Eye (tissue), 1 donor: Measurements from ENCODE around the gene PAPSS2.
A peak's percentile ranks its signal among the peaks of the same experiment; 100 is the strongest.
"Not testable (repeated sequence)": the region's sequence is repeated elsewhere in the genome, so short reads cannot be mapped to it uniquely, and the experiment has no call there.

Experiments
- DNase-seq: peaks from one replicate; pipeline ENCODE4 v3.0.0-alpha.2; 2015

The PAPSS2 gene

DNA sequence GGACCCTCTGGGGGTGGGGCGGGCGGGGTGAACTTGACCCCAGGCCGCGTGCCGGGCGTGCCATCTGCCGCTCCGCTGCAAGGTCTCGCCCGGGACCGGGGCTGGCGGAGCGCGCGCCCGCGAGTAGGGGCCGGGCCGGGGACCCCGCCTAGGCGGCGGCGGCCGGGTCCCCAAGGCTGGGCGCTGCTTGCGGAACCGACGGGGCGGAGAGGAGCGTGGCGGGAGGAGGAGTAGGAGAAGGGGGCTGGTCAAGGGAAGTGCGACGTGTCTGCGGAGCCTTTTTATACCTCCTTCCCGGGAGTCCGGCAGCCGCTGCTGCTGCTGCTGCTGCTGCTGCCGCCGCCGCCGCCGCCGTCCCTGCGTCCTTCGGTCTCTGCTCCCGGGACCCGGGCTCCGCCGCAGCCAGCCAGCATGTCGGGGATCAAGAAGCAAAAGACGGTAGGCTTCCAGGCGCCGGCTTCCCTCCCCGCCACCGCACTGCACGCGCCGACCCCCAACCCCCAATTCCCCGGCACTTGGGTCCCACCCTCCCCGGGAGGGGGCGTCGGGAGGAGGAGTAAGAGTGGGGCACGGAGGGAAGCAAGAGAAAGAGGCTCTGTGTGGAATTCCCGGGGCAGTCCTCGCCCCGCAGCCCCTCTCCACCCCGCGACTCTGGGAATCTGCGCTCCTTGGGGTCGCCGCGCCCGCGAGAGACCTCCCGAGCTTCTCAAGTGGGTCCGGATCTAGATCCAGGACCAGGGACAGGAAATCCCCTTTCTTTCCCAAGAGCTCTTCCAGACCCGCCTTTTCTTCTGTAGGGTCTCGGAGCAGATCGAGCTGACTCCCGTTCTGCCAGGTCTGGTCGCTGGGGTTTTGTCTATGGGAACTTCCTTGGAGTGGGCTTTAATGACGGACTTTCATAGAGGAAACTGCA, at the start of gene PAPSS2:
Gene PAPSS2 (plus strand): TSS at position 308 of the 913 bp plus-strand sequence. CDS start 104 bp downstream, at position 412.
- peak; percentile 86 for DNase-seq

DNA sequence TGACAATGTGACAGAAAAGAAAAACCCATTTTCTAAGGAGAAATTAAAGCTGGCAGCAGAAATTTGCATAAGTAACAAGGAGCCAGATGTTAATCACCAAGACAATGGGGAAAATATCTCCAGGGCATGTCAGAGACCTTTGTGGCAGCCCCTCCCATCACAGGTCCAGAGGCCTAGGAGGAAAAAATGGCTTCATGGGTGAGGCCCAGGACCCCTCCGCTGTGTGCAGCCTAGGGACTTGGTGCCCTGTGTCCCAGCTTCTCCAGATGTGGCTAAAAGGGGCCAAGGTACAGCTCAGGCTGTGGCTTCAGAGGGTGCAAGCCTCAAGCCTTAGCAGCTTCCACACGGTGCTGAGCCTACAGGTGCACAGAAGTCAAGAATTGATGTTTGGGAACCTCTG, 48.3 kb upstream of the PAPSS2 start:
- DNase-seq, result not testable (repeated sequence)

DNA sequence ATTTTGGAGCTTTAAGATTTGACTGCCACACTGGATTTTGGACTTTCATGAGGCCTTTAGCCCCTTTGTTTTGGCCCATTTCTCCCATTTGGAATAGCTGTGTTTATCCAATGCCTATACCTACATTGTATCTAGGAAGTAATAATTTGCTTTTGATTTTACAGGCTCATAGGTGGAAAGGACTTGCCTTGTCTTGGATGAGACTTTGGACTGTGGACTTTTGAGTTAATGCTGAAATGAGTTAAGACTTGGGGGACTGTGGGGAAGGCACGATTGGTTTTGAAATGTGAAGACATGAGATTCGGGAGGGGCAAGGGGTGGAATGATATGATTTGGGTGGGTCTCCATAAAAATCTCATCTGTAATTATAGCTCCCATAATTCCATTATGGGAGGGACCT, 47.6 kb upstream of the PAPSS2 start:
- no peak for DNase-seq

DNA sequence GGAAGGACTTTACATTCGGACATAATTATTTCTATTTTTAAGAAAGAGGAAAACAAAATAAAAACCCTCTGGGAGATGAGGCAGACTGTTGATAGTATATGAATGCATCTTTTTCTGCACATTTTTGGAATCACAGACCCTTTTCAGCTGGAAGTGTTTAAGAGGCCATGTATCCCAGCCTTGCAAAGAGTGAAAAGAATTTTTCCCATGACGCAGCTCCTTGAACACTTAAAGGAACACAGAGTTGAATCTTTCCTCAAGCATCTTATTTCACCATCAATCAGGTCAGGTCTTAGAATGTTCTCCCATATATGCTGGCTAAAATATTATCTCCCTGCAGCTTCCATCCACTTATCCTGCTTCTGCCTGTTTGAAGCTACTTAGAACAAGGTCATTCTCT, 45.9 kb upstream of the PAPSS2 start:
- peak; percentile 31 for DNase-seq

DNA sequence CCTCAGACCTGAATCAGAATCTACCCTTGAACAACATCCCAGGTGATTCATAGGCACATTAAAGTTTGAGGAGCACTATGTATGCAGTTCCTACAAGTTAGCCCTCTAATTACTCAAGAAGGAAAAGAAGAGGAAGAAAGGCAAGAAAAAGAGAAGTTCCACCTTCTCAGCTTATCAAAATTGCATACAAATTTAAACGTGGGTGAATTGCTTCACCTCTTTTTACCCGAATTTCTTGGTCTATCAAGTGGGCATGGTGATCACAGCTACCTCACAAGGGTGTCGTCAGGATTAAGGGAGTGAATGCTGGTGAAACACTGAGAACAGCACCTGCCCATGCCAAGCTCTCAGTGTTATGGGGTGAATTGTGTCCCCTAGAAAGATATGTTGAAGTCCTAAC, 43.8 kb upstream of the PAPSS2 start:
- no peak for DNase-seq

DNA sequence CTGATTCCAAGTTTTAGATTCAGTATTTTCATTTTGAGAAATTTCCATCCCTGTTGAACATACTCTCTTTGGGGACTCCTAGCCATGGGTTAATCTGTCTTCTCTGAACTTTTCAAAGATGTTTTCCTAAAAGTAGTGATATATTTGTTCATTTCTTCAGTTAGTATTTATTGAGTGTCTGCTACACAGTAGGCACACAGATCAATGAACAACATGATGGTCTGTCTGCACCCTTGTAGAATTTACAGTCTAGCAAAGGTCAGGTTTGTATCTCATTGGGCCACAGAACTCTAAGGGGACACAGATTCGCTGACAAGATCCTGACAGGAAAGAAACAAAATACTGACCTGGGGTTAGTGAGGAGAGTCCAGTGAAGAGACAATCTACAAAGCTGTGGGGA, 42.2 kb upstream of the PAPSS2 start:
- no peak for DNase-seq

DNA sequence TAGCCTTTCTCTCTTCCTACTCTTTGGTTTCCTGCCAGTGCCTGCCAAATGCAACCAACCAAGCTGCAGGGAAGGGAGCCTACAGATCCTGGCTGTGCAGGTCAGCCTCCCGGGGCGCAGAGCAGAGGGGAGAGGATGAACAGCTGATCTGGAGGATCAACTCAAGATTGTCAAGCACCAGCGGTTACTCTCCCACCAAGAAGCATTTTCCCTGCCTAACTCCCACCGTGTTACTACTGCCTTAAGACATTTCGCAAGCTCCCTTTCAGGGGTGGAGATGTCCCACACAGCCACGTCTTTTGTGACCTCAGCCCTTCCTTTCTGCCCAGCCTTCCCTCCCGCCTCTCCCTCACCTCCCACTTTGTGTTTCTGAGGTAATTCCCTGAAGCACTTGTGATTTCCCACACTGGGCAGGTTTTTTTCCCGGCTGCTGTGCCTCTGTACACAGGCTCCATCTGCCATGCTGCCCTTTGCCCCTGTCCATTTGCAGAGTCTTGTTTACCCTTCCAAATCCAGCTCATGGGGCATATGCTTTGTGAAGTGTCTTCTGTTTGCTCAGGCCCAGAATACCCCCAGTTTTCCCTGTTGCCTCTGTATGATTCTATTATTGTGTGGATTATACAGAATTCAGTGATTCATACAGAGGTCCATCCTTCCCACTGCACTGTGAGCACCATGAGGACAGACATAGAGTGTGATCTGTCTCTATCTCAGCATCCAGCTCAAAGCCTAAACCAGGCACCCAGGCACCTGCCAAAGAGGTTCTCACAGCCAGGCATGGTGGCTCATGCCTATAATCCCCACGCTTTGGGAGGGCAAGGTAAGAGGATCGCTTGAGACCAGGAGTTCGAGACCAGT, 40.9 kb upstream of the PAPSS2 start:
- no peak for DNase-seq

DNA sequence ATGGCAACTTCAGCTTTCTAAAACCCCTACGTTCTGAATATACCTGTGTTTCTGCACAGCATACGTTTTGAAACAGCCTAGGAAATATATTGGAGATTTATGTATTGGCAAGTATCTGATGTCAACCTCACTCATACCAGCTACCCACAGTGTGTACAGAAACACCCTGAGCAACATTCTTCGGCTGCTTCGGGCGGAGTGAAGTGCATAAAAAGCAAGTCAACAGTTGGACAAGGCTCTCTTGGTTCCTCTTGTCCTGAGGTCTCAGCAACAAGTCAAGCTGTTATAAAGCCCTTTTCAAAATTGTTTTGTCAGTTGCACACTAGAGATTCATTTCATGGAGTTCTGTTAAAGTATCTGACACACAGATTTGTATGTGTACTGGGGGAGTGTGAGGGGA, 40.0 kb upstream of the PAPSS2 start:
- DNase-seq, result no peak

DNA sequence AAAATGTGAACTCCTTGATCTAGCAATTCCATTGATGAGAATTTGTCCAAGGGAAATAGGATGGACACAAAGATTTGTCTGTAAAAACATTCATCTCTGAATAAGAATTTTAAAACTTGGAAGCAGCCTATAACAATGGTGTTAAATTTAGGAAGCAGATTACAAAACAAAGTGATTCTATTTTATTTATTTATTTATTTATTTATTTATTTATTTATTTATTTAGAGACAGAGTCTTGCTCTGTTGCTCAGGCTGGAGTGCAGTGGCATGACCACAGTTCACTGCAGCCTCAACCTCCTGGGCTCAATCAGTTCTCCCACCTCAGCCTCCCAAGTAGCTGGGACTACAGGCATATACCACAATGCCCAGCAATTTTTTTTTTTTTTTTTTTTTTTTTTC, 38.2 kb upstream of the PAPSS2 start:
- DNase-seq, result not testable (repeated sequence)

DNA sequence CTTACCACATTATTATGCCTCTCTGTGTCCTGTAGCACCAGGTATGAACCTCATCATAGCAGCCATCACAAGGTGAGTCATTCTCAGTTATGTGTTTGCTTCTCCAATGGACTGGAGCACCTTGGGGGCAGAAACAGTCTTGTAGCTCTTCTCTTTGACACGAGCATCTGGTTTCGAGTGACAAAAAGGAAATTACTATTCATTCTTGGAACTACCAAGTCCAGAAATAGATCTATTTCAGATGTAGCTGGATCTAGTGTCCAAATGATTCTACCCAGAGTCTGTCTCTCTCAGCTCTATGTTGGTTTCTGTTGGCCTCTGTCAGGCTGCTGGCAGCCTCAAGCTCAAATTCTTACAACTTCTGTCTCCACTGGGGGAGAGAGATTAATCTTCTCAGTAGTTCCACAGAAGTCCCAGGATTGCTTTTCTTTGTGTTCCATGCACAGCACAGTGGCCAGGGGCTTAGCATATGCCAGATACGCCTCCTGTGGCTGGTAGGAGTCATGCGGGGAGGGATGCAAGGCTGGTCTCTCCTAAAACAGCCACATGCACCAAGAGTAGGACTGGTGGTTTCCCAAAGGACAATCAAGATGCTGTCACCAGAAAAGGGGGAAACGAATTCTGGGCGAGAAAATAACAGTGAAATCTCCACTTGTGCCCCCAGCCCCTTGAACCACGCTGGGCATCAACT, 37.2 kb upstream of the PAPSS2 start:
- no peak for DNase-seq

DNA sequence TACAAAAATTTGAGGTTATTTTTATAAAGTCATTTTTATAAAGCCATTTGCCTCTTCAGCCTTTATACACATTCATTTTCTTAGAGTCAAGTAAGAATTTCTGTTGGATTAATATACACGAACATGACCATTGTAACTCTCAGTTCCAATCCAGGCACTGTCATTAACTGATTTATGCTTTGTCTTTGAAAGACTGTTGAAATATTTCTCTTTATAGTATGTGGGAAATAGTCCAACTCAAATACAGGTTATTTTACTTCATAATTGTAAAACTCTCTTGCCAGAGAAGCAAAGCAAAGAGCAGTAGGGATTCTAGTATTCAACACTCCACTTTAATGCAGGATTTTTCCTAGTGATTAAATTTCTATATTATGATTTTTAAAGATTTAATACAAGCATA, 36.5 kb upstream of the PAPSS2 start:
- DNase-seq, result no peak

DNA sequence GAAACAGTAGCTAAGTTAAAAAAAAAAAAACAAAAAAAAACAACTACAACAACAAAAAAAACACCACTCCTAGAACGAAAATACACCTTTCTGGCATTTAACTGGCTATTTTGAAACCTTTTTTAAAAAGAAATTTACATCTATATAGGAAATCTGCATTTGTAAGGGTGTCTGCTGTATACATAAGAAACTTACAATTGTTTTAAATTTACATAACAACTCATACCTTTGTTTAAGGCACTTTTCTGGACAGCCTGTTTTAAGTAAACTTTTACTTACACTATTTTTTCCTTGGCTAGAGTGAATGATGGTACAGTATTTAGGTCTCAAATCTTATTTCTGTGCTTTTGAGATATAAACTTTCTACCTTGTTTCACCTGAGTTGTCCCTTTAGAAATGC, 34.0 kb upstream of the PAPSS2 start:
- DNase-seq, result no peak

DNA sequence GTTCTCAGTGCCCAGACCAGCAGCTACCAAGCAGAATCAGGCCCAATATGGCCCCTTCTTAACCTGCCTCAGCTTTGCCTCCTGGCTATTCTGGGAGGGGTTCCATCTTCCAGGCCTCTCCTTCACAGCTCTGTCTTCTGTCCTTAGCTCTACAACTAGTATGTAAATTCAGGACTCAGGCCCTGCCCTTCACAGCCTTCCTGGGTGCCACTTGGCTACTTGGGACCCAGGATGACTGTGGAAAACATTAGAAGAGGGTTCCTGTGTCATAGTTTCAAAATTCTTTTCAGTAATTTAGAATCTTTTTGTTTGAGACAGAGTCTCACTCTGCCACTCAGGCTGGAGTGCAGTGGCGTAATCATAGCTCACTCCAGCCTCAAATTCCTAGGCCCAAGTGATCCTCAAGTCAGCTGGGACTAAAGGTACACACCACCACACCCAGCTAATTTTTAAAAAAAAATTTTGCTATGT, 33.2 kb upstream of the PAPSS2 start:
- no peak for DNase-seq

DNA sequence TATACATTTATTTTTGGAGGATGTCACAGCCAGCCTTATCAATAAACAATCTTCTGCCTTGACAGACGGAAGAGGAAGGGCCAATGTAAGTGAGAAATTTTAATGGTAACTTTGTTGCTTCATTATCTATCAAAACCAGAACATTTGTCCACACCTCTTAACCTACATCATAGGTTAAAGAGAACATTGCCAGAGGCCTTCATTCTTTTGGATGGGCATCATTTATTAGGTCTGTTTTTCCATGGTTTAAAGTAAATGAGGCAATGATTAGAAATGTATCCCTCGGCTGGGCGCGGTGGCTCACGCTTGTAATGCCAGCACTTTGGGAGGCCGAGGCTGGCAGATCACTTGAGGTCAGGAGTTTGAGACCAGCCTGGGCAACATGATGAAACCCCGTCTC, 29.5 kb upstream of the PAPSS2 start:
- DNase-seq, result no peak

DNA sequence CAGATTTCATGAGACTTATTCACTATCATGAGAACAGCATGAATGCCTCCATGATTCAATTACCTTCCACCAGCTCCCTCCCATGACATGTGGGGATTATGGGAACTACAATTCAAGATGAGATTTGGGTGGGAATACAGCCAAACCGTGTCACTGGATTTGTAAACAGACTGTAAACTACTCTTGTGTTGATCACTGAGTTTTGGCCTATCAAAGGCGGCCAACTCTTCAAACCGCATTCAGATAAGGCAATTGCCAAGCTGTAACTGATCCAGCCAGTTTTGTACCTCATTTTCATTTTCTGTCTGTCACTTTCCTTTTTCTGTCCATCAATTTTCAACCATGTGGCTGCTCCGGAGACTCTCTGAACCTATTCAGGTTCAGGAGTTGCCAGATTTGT, 27.2 kb upstream of the PAPSS2 start:
- DNase-seq, result no peak

DNA sequence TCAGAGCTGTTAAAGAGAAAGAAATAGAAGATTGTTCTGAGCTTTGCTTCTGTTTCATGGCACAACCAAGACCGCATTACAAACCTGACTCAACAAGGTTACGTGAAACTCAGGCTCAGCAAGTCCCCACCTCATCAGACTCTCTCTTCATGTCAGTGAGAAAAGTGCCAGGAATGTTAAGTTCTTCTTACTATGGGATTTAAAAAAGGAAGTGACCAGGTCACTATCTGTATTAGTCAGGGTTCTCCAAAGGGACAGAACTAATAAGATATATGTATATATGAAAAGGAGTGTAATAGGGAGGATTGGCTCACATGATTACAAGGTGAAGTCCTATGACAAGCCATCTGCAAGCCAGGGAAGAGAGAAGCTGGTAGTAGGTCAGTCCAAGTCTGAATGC, 25.4 kb upstream of the PAPSS2 start:
- no peak for DNase-seq

DNA sequence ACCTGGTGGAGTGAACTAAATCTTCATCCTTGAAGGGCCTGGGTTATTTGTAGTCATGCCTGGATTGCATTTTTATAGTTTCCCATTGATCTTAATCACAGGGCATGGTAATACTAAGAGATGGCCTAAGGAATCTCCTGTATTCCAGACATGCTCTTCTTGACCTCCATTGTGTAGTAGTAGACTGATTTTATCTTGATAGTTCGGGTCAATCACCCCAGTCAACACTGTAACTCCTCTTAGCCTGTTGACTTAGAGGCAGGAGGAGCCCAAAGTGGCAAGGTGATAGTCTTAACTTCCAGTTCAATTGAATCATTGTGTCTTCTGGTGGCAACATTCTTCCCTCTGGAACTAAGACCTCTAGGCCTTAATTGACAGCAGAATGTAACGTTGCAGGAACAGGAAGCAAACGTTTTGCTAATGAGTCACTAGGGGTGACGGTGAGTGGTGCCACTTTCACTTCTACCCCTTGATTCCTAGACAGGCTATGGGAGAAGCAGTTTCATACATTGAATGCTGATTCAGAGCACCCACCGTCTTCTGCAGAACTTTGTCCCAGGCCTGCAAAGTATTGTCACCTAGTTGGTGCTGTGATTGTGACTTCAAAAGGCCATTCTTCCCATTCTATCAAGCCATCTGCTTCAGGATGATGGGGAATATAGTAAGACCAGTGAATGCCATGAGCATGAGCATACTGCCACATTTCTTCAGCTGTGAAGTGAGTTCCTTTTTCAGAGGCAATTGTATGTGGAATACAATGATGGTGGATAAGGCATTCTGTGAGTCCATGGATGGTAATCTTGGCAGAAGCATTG, 24.0 kb upstream of the PAPSS2 start:
- no peak for DNase-seq

DNA sequence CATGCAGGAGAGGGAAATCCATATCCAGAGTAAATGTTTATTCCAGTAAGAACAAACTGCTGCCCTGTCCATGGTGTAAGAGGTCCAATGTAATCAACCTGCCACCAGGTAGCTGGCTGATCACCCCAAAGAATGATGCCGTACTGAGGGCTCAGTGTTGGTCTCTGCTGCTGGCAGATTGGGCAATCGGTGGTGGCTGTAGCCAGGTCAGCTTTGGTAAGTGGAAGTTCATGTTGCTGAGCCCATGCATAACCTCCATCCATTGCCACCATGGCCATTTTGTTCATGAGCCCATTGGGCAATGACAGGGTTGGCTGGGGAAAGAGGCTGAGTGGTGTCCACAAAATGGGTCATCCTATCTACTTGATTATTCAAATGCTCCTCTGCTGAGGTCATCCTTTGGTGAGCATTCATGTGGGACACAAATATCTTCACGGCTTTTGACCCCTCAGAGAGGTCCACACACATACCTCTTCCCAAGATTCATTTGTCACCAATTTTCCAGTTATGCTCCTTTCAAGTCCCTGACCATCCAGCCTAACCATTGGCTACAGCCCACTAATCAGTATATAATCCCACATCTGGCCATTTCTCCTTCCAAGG, 23.3 kb upstream of the PAPSS2 start:
- no peak for DNase-seq

DNA sequence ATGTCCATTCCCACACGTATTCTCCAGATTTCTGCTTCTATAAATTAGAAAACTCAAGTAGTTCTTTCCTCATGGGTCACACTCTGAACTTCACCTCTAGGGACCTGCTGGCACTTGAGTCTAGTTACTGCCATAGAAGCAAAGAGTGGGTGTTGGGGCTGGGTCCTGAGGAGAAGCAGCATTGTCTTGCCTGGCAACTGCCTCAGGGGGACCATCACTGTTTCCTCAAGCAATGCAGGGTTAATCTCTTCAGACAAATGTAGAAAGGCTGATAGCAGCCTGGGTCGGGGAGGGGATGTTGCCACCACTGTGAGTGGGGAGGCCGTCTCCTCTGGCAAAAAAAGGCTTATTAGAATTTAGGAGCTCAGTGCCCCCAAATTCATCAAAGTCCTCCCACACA, 20.2 kb upstream of the PAPSS2 start:
- no peak for DNase-seq

DNA sequence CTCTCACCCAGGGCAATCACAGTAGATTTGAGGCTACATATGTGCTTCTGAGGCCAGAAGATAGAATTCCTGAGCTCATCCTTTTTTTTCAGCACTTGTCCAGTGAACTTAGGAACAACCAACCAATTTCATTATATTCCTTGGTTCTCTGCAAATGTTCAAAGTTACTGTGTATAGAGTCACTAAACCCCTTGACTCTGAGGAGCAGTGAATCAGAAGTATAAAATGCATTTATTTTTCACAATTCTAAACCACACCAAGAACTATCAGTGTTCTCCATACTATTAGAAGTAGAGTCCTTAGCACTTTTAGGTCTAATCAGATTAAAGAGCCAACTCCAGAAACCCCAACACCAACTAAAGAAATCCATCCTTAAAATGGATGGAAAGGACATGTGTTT, 19.6 kb upstream of the PAPSS2 start:
- DNase-seq, result no peak

DNA sequence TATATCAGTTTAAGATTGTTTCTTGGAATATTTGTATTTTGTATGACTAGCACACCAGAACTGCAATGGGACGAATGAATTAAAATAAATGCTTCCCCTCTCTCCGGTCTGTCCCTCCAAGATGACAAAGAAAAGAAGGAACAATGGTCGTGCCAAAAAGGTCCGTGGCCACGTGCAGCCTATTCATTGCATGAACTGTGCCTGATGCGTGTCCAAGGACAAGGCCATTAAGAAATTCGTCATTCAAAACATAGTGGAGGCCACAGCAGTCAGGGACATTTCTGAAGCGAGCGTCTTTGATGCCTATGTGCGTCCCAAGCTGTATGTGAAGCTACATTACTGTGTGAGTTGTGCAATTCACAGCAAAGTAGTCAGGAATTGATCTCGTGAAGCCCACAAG, 17.2 kb upstream of the PAPSS2 start:
- no peak for DNase-seq

DNA sequence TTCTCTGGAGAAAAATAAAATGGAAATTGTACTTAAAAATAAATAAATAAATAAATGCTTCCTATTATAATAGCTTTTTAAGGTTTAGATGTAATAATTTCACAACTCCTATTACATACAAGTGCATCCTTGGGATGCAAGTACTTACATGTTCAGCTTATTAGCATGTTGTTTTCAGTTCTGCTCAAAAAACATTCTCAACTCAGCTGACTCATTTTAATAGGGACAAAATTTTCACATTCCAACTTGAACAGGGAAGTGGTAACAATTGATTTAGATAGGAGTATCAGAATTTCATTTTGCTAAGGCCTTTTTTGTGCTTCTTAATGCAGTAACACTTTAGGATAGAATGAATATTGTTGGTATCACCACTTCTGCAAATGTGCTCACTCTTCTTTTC, 16.7 kb upstream of the PAPSS2 start:
- DNase-seq, result no peak
